Right forelimb (tissue), 1 donor: Measurements from ENCODE around the gene PBLD.

Experiments used
- DNase-seq: peaks from one replicate; pipeline ENCODE4 v3.0.0-alpha.2; 2018

The PBLD gene

DNA sequence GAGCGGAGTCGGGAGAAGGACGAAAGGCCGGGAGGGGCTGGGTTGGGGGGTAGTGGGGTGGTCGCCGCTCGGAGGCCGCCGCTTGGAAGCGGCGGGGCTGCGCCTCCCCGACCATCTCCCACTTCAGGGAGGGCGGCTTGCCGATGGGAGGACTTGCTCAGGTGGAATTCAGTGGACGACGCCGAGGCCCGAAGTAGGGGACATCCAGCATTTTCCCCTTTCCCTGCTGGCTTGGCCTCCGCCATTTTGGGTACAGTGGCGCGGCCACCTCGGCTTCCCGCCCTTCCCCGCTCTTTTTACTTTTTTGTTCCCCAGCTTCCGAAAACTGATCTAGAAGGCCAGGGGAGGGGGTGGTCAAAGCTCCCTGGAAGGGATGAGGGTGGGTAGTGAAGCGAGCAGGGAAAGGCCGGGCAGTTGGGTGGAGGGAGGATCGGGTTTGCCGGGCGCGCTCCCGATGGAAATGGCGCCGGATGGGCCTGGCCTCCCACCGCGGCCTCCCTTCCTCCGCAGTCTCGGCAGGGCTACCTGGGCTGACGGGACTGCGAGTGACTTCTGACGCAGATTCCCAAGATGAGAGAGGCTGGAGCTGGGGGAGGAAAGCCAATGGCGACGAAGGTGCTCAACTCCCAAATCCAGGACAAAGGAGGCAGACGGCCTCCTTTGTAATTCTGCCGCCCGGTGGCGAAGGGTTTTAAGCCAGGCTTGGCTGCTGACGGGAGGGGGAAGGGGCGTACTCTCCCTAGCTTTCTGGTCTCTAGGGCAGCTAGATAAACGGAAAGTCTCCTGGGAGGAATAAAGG is at the start of gene PBLD:
TSS of gene PBLD (minus strand) at position 670 of the 799 bp plus-strand sequence. CDS start 26,084 bp downstream, outside the sequence.
- peak; percentile 86 for DNase-seq

- no peak for DNase-seq
Measured at GRCh38 chr10:68371604-68372003, 38.9 kb upstream of the PBLD start.

GRCh38 chr10:68367121-68367520 is 34.4 kb upstream of the PBLD start:
- DNase-seq, result no peak

DNA sequence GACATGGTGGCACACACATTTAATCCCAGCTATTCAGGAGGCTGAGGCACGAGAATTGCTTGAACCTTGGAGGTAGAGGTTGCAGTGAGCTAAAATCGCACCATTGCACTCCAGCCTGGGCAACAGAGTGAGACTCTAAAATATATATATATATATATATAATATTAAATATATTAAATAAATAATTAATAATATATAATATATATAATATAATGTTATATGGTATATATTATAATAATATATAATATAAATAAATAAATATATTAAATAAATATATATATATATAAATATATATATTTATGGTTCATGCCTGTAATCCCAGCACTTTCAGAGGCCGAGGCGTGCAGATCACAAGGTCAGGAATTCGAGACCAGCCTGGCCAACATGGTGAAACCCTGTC is 33.9 kb upstream of the PBLD start:
- DNase-seq, result no peak

GRCh38 chr10:68365611-68366010 is 32.9 kb upstream of the PBLD start:
- no peak for DNase-seq

GRCh38 chr10:68364101-68364886 is 31.6 kb upstream of the PBLD start:
- no peak for DNase-seq

DNA sequence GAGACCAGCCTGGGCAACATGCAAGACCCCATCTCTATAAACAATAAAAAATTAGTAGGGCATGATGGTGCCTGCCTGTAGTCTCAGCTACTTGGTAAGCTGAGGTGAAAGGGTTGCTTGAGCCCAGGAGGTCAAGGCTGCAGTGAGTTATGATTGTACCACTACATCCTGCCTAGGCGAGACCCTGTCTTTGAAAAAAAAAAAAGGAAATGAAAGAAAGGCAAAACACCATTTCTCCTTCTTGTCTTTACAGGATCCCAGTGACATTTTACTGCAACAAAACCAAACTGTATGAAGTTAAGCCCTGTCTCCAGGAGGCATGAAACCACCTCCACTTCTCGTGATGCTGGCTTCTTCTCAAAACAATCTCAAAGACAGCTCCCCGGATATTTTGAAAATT is 29.9 kb upstream of the PBLD start:
- DNase-seq, result no peak

DNA sequence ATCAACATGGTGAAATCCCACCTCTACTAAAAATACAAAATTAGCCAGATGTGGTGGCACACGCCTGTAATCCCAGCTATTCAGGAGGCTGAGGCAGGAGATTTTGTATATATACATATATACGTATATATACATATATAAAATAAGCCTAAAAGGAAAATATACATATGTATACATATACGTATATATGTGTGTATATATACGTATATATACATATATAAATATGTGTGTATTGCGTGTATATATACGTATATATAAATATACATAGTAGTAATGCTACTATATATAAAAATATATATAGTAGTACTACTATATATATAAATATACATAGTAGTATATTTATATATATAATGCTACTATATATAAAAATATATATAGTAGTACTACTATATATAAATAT is 26.5 kb upstream of the PBLD start:
- DNase-seq, result no peak

DNA sequence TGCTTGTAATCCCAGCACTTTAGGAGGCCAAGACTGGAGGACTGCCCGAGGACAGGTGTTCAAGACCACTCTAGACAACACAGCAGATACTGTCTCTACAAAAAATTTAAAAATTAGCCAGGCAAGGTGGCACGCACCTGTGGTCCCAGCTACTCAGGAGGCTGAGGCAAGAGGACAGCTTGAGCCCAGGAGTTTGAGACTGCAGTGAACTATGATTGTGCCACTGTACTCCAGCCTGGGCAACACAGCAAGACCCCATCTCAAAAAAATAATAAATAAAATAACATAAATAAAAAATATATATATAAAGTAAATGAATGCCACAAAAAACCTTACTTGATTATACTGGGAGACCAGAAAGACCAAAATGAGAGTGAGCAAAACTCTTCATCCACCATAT is 20.8 kb upstream of the PBLD start:
- no peak for DNase-seq

DNA sequence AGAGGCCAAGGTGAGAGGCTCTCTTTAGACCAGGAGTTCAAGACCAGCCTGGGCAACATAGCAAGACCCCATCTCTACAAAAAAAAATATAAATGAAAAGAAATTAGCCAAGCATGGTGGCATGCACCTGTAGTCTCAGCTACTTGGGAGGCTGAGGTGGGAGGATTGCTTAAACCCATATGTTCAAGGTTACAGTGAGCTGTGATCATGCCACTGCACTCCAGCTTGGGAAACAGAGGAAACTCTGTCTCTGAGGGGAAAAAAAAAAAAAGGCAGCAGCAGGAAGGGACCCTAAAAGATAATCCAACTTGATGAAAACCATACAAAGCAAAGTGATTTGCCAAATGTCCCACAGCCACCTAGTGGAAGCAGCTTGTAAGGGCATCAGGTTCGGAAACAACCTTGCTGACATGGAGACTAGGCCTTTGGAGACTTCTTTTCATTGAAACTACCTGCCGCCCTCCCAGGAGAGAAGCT is 15.6 kb upstream of the PBLD start:
- DNase-seq, result peak; percentile 45

GRCh38 chr10:68346774-68347173 is 14.0 kb upstream of the PBLD start:
- no peak for DNase-seq

- DNase-seq, result no peak
Measured at GRCh38 chr10:68345621-68346020, 12.9 kb upstream of the PBLD start.

GRCh38 chr10:68342909-68343516 is 10.3 kb upstream of the PBLD start:
- no peak for DNase-seq

DNA sequence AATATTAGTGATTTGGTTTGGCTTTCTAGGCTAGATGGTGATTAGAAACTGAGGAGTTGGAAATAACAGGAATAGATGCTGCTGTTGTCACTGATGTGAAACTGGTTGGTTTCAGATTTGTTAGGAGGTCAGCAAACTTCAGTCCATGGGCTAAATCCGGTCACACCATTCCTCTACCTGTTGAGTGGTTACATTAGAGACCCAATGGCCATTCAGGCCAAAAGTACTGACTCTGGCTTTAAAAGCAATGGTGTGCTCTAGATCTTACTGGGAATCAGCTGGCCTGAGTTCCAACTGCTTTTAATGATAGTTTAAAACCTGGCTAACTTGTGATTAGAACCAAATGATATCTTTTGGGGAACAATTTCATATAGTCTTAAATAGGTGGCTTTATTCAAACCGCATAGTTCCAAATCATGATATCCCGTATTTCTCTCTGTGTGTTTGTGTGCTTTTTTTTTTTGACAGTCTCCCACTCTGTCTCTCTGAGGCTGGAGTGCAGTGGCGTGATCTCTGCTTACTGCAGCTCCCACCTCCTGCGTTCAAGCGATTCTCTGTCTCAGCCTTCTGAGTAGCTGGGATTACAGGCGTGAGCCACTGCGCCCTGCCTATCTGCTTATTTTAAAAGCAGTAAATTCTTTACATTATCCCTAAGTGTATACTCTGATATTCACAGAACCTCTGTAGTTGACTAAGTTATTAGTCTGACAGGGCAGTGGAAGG is 7.8 kb upstream of the PBLD start:
- no peak for DNase-seq

GRCh38 chr10:68336754-68337351 is 4.1 kb upstream of the PBLD start:
- DNase-seq, result no peak

DNA sequence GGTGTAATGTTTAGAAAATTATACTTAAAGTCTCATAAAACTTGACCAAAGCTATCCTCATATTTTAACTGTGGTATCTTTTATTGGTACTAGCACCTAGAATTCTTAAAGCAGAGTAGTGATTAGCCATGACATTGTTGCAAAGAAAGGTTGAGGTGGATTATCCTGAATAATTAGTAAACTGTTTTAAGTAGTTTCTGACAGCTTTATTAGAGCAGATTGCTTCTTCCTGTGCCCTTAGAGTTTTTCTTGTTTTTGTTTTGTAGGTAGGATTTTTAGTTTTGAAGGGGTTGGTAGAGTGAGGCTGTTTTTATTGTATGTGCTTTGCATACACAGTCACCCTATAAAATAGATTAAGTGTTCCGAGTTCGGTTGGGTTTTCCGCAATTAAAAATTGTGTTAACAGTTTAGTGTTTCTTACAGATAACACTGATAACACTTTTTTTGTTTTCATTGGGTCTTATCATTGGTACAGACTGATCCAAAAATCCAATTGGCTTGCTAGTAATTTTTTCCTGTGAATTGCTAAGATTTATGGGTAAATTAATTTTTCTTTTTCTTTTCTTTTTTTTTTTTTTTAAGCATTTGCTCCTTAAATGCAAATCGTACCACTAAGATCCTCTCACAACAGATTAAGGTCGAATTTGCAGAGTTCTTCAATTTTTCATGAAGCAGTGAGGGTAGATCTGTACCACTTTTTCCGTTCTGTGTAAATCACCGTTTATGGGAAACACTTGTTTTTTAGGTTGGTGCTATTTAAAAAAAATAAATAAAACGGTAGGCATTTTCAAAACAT is 2.1 kb upstream of the PBLD start:
- no peak for DNase-seq

DNA sequence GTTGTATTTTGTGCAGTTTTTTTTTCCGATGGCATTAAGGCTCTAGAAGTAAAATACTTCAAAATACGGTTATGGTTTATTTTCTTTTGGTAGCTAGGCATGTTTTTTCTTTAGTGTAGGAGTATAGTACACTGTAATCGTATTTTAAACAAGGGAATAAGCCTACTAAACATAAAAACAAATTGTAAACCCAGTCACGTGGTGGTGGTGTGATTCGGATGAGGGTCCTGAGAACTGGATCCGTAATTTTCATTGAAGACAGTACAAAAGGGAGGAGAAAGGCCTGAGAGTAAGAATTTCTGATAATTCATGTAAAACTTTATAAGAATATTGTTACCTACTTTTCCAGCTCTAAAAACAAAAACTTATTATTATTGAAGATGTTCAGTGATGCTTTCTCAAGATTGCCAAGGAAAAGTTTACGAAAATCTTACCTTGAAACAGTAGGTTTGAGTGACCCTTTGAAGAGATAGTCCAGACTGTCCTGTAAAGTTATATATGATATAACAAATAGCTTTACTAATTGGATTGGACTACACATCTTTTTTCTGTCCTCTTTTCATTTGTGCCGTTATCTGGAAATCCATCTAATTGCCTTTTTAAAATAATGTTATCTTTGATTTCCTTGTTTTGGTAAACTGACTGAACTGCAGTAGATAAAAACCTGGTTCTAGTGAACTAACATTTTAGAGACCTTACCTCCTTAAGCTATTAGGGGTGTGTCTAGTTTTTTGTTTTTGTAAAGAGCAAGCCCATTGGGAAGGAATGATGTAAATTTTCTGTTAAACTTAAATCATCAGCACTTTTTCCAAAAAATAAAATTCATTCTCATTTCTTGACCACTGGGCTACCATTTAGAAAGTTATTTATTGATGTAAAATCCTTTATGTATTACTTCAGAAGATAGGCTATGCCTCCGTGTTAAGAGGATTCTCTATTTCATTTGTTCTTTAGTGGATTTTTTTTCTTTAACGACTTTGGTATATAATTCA is 1.0 kb upstream of the PBLD start:
- no peak for DNase-seq

DNA sequence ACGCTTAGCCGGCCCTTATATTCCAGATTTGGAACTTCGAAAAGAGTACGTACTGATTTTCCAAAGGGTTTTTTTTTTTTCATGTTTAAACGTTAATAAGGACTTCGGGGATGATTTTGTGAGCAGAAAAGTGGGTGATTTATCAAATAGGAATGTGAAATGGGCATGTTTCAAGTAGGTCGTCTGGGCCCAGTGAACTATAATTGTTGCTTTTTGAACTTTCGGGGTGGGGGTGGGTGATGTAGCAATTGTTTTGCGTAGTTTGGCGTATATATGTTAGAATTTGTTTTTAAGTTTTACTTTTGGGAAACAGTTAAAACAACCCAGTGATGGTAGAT is 299 bp upstream of the PBLD start:
- no peak for DNase-seq

DNA sequence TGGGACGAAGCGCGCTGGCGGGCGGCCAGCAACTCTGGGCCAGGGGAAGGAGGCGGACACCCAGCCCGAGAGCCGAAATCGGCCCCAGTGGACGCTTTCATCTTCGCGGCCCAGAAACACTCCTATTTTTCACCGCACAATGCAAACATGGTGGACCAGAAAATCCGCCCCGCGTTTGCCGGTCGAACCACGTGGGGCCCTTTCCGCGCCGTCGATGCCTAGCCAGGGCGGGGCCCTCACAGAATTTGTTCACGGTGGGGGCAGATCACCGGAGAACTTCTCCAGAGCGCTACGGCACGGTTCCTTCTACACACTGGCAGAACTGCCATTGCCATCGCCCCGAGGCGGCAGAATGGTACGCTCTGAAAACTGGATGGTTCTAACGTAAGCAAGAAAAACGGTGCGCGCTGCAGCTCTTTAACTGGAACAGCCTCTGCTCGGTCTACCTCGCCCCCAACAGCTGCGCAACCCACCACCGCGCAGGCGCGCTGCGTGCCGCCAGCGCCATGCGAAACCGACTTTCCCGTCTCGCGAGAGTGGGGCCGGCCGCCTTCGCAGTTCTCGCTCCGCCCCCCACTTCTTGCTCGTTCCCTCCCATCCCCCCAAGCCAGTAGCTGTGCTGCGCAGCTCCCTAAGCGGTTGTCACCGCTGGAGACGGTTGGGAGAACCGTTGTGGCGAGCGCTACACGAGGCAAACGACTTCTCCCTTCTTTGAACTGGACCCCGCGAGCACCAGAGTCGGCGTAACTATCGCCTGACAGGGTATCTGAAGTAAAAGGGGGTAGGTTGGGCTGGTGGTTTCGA is 1.1 kb downstream of the PBLD start, which contains the start of gene HNRNPH3:
TSS of gene HNRNPH3 (plus strand) at position 610 of the 804 bp plus-strand sequence. CDS start 5,158 bp downstream, outside the sequence.
- peak; percentile 99 for DNase-seq
